Measurements from ENCODE around the gene CSF3R.

DNA sequence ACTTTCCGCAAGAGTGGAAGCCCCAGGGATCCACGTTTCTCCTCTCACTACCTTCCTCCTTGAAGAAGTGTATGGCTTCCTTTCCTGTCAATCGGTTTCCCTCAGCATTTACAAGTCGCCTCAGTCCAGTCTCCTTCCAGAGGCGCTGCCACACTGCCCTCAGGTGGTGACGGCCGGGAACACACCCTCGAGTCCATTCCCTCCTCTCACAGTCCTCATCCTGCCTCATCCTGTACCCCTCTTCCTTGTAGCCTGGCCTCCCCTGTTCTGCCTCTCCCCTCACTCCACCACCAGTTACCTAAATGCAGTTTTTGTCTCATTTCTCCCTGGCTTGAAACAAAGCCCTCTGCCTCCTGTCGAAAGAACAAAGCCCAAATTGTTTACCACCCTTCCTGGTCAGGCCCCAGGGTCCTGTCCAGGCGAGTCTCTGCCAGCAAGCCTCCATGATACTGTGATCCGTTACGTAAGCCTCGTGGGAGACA is 61.8 kb downstream of the CSF3R start:
- TF ChIP-seq, protein P1, sequence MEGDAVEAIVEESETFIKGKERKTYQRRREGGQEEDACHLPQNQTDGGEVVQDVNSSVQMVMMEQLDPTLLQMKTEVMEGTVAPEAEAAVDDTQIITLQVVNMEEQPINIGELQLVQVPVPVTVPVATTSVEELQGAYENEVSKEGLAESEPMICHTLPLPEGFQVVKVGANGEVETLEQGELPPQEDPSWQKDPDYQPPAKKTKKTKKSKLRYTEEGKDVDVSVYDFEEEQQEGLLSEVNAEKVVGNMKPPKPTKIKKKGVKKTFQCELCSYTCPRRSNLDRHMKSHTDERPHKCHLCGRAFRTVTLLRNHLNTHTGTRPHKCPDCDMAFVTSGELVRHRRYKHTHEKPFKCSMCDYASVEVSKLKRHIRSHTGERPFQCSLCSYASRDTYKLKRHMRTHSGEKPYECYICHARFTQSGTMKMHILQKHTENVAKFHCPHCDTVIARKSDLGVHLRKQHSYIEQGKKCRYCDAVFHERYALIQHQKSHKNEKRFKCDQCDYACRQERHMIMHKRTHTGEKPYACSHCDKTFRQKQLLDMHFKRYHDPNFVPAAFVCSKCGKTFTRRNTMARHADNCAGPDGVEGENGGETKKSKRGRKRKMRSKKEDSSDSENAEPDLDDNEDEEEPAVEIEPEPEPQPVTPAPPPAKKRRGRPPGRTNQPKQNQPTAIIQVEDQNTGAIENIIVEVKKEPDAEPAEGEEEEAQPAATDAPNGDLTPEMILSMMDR (IDR thresholded peaks at IDR 0.05; ENCODE audit: insufficient read depth, low read depth, low read length): peak; percentile 96
- no peak for TF ChIP-seq EZH2 (IDR thresholded peaks at IDR 0.05; ENCODE audit: insufficient read depth, low read length)

Data from astrocyte (in vitro differentiated cells and primary cell).